OCI-LY1 (cell line): Measurements from ENCODE around the gene GDF7.

Source experiments
- H2AFZ ChIP-seq: fragments of 200-600 bp; sonication (generic), shearing (Covaris generic); 2 replicates; pipeline ENCODE4 v1.6.0; 2014; ENCODE audit warnings: antibody characterized with exemption, mild to moderate bottlenecking, low read length
- H3F3A ChIP-seq: fragments of 200-600 bp; sonication (generic), shearing (Covaris generic); 2 replicates; pipeline ENCODE4 v1.6.0; 2014; ENCODE audit warnings: mild to moderate bottlenecking, antibody characterized with exemption, low read length, moderate library complexity; ENCODE audit not compliant: insufficient read depth
- H3K27ac ChIP-seq: fragments of 200-600 bp; sonication (generic); 2 replicates; pipeline ENCODE4 v1.5.1; 2014; ENCODE audit warnings: low read length, mixed run types, mild to moderate bottlenecking, low read depth; ENCODE audit not compliant: poor library complexity, severe bottlenecking
- H3K27me3 ChIP-seq: fragments of 200-600 bp; sonication (generic); 2 replicates; pipeline ENCODE4 v1.6.0; 2014; ENCODE audit warnings: antibody characterized with exemption, mild to moderate bottlenecking, low read length, moderate library complexity; ENCODE audit not compliant: insufficient read depth
- H3K36me3 ChIP-seq: fragments of 200-600 bp; sonication (generic); 2 replicates; pipeline ENCODE4 v1.6.1; 2014; ENCODE audit warnings: mild to moderate bottlenecking, antibody characterized with exemption, low read length, moderate library complexity, mixed read lengths; ENCODE audit not compliant: insufficient read depth
- H3K4me1 ChIP-seq: fragments of 200-600 bp; sonication (generic); 2 replicates; pipeline ENCODE4 v1.5.1; 2014; ENCODE audit warnings: mild to moderate bottlenecking, low read length, moderate library complexity; ENCODE audit not compliant: insufficient read depth, severe bottlenecking
- H3K4me2 ChIP-seq: fragments of 200-600 bp; sonication (generic), shearing (Covaris generic); 2 replicates; pipeline ENCODE4 v1.6.1; 2014; ENCODE audit warnings: low read length
- H3K4me3 ChIP-seq: fragments of 200-600 bp; sonication (generic); 2 replicates; pipeline ENCODE4 v1.5.1; 2014; ENCODE audit warnings: low read length, low read depth, mild to moderate bottlenecking, mixed read lengths; ENCODE audit not compliant: poor library complexity, severe bottlenecking
- H3K79me2 ChIP-seq: fragments of 200-600 bp; shearing (Covaris generic); 2 replicates; pipeline ENCODE4 v1.6.1; 2016; ENCODE audit warnings: mixed run types, low read length, mixed read lengths; ENCODE audit not compliant: insufficient read depth
- H3K9ac ChIP-seq: fragments of 200-600 bp; sonication (generic), shearing (Covaris generic); 2 replicates; pipeline ENCODE4 v1.6.1; 2014; ENCODE audit warnings: mild to moderate bottlenecking, low read length, mixed read lengths
- H3K9me2 ChIP-seq: fragments of 200-600 bp; sonication (generic), shearing (Covaris generic); 2 replicates; pipeline ENCODE4 v1.6.1; 2014; ENCODE audit warnings: low read depth, mild to moderate bottlenecking, low read length, mixed read lengths
- H3K9me3 ChIP-seq: fragments of 200-600 bp; shearing (Covaris generic); 2 replicates; pipeline ENCODE4 v1.6.1; 2014; ENCODE audit warnings: low read length, mixed read lengths
- H4K20me1 ChIP-seq: fragments of 200-600 bp; sonication (generic), shearing (Covaris generic); 2 replicates; pipeline ENCODE4 v1.6.0; 2016; ENCODE audit warnings: mild to moderate bottlenecking, low read length; ENCODE audit not compliant: insufficient read depth
- EZH2 ChIP-seq: fragments of 200-600 bp; sonication (generic), shearing (Covaris generic); IDR thresholded peaks from 2 replicates; pipeline ENCODE4 v1.8.0; 2017; ENCODE audit warnings: borderline replicate concordance, mixed run types, mild to moderate bottlenecking, antibody characterized with exemption, low read length, moderate library complexity, mixed read lengths
- TF ChIP-seq, protein P1 (sequence below): fragments of 200-600 bp; sonication (generic), shearing (Covaris generic); IDR thresholded peaks from 2 replicates; pipeline ENCODE4 v1.5.1; 2017; ENCODE audit warnings: mild to moderate bottlenecking, antibody characterized with exemption, low read length, moderate library complexity, mixed read lengths

GDF7 gene

GRCh38 chr2:20648831-20649230 is 18.1 kb upstream of the GDF7 start:
- H3K9ac ChIP-seq, result no peak overlapping the region
- H3K9me3 ChIP-seq, result no peaks in the 10 kb centered on the region
- H3K79me2 ChIP-seq, result no peaks in the 10 kb centered on the region
- no peaks in the 10 kb centered on the region; the same call in 1 of the 2 replicates for H3K36me3 ChIP-seq
- peaks cover 17% of the 10 kb centered on the region for H3K4me1 ChIP-seq
- no peak overlapping the region for H3K4me2 ChIP-seq
- no peak overlapping the region for H2AFZ ChIP-seq
- no peak overlapping the region for H3K27ac ChIP-seq
- TF ChIP-seq, protein P1, sequence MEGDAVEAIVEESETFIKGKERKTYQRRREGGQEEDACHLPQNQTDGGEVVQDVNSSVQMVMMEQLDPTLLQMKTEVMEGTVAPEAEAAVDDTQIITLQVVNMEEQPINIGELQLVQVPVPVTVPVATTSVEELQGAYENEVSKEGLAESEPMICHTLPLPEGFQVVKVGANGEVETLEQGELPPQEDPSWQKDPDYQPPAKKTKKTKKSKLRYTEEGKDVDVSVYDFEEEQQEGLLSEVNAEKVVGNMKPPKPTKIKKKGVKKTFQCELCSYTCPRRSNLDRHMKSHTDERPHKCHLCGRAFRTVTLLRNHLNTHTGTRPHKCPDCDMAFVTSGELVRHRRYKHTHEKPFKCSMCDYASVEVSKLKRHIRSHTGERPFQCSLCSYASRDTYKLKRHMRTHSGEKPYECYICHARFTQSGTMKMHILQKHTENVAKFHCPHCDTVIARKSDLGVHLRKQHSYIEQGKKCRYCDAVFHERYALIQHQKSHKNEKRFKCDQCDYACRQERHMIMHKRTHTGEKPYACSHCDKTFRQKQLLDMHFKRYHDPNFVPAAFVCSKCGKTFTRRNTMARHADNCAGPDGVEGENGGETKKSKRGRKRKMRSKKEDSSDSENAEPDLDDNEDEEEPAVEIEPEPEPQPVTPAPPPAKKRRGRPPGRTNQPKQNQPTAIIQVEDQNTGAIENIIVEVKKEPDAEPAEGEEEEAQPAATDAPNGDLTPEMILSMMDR, result no peak
- TF ChIP-seq EZH2, result no peak
- H3K27me3 ChIP-seq, result no peaks in the 10 kb centered on the region
- H3F3A ChIP-seq, result no peaks in the 10 kb centered on the region
- no peak overlapping the region for H3K4me3 ChIP-seq
- no peaks in the 10 kb centered on the region for H4K20me1 ChIP-seq
- H3K9me2 ChIP-seq, result no peaks in the 10 kb centered on the region

DNA sequence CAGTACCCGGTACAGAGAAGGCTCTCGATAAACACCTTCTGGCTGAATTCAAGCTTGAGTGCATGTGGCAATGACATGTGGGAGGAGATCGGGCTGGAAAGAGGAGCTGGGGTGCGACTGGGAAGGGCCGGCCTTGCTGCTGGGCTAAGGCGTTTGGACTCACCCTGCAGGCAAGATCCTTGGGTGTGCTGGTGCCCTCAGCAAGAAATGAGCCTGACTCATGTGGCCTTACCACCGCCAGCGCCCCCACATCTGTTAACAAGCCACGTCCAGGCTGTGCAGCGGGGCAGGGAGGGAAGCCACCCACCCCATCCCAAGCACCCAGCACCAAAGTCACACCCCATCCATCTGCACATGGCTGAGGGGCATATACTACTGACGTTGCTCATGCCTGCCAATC is 17.4 kb upstream of the GDF7 start:
- Histone ChIP-seq H3K79me2 (no peaks in the 10 kb centered on the region), H2AFZ (no peak overlapping the region), H3K4me3 (peak overlapping the region; percentile 82), H3K9me2 (no peaks in the 10 kb centered on the region), H4K20me1 (no peaks in the 10 kb centered on the region), H3K9ac (no peak overlapping the region; the same call in 1 of the 2 replicates), H3K27me3 (no peaks in the 10 kb centered on the region), H3K36me3 (no peaks in the 10 kb centered on the region; the same call in 1 of the 2 replicates), H3K9me3 (no peaks in the 10 kb centered on the region), H3K4me1 (peaks cover 17% of the 10 kb centered on the region), H3K4me2 (peak overlapping the region; percentile 97), H3K27ac (no peak overlapping the region), H3F3A (no peaks in the 10 kb centered on the region)
- TF ChIP-seq, protein P1, result no peak
- TF ChIP-seq EZH2, result no peak

GRCh38 chr2:20649976-20650375 is 17.0 kb upstream of the GDF7 start:
- Histone ChIP-seq H3K79me2 (no peaks in the 10 kb centered on the region), H3K27me3 (no peaks in the 10 kb centered on the region), H2AFZ (no peak overlapping the region), H3F3A (no peaks in the 10 kb centered on the region), H3K36me3 (no peaks in the 10 kb centered on the region; the same call in 1 of the 2 replicates), H3K4me1 (peaks cover 17% of the 10 kb centered on the region), H3K9me2 (no peaks in the 10 kb centered on the region), H3K27ac (no peak overlapping the region), H3K9me3 (no peaks in the 10 kb centered on the region), H3K9ac (peak overlapping the region; percentile 73; the same call in 1 of the 2 replicates), H3K4me2 (peak overlapping the region; percentile 97), H4K20me1 (no peaks in the 10 kb centered on the region), H3K4me3 (peak overlapping the region; percentile 82)
- no peak for TF ChIP-seq EZH2
- TF ChIP-seq, protein P1, result no peak
